CD4-positive, alpha-beta T cell (primary cell): ENCODE results near the gene BET1L. TPM values are rescaled to one million over a fixed set of nuclear protein-coding genes. Genes with fewer than 3 reads are reported as not detected.

Source experiments
- ATAC-seq: fragments of 200-7000 bp; cut with Tn5 transposase; one replicate; pipeline ENCODE4 v1.10.0; 2022; ENCODE audit warnings: mild to moderate bottlenecking; ENCODE audit not compliant: poor library complexity
- CTCF ChIA-PET: fragments of 350-600 bp; sonication (Branson Sonifier 250); formaldehyde crosslinking; loops from one replicate; lab custom pipeline; 2021; ENCODE audit warnings: antibody characterized with exemption, inconsistent platforms; lab: Charles Lee
- POLR2A ChIA-PET: fragments of 350-600 bp; sonication (Branson Sonifier 250); formaldehyde crosslinking; loops from one replicate; lab custom pipeline; 2021; ENCODE audit warnings: antibody characterized with exemption, inconsistent platforms; lab: Charles Lee
- DNase-seq, 14 experiments: peaks; one replicate each; pipeline ENCODE4 v3.0.0-alpha.2; 2013 to 2020; ENCODE audit warnings: mixed read lengths in 2 of 14
- H3K27ac ChIP-seq, 2 donors: one replicate each; pipeline versions ENCODE4 v1.5.1 to v1.7.0; 2013; ENCODE audit warnings: low read length in 2 of 2, low read depth in 1 of 2, mild to moderate bottlenecking in 1 of 2
- H3K27me3 ChIP-seq, 2 experiments: 1 replicate in 1 of 2; 2 replicates in 1 of 2; pipeline versions ENCODE4 v1.6.1 to v1.7.0; 2013; ENCODE audit warnings: low read length in 2 of 2, control low read depth in 1 of 2, mild to moderate bottlenecking in 1 of 2, moderate library complexity in 1 of 2; ENCODE audit not compliant: insufficient read depth in 2 of 2, control insufficient read depth in 1 of 2
- H3K36me3 ChIP-seq: one replicate; pipeline ENCODE4 v1.6.1; 2013; ENCODE audit warnings: low read length, control low read depth; ENCODE audit not compliant: insufficient read depth
- H3K4me1 ChIP-seq: one replicate; pipeline ENCODE4 v1.6.1; 2013; ENCODE audit warnings: low read length, control low read depth; ENCODE audit not compliant: insufficient read depth
- H3K4me3 ChIP-seq: one replicate; pipeline ENCODE4 v1.5.1; 2013; ENCODE audit warnings: mild to moderate bottlenecking, low read length, moderate library complexity
- H3K9me3 ChIP-seq, 2 experiments: 1 replicate in 1 of 2; 2 replicates in 1 of 2; pipeline versions ENCODE4 v1.6.1 to v1.7.0; 2013; ENCODE audit warnings: low read length in 2 of 2, mild to moderate bottlenecking in 2 of 2, control low read depth in 1 of 2, moderate library complexity in 1 of 2; ENCODE audit not compliant: control insufficient read depth in 1 of 2, insufficient read depth in 1 of 2
- H3K27ac Mint-ChIP-seq: one replicate; pipeline ENCODE4 v1.8.0; 2020; ENCODE audit warnings: mixed read lengths
- H3K27me3 Mint-ChIP-seq: one replicate; pipeline ENCODE4 v1.8.0; 2021; ENCODE audit warnings: mixed read lengths
- H3K36me3 Mint-ChIP-seq: one replicate; pipeline ENCODE4 v1.8.0; 2021; ENCODE audit warnings: low read depth, mixed read lengths
- H3K4me1 Mint-ChIP-seq: one replicate; pipeline ENCODE4 v1.8.0; 2021; ENCODE audit warnings: low read depth, mixed read lengths
- H3K4me3 Mint-ChIP-seq: one replicate; pipeline ENCODE4 v1.8.0; 2020; ENCODE audit warnings: mild to moderate bottlenecking, mixed read lengths
- H3K9me3 Mint-ChIP-seq: one replicate; pipeline ENCODE4 v1.8.0; 2020; ENCODE audit warnings: mixed read lengths
- intact Hi-C, 2 experiments: fragments of 100-400 bp; cut with DNase I in 1 of 2; cut with micrococcal nuclease in 1 of 2; formaldehyde crosslinking; loops; one replicate each; pipeline versions ENCODE4 v1.15.1 to v1.9.0; 2023 to 2025; cut with DNase I, micrococcal nuclease
- total RNA-seq, 174 experiments: library from RNA in 2 of 174; stranded (reverse) in 2 of 174; gene quantifications; one replicate each; pipeline ENCODE4 v1.2.3 and lab custom pipeline; 2021 to 2026
- TF ChIP-seq, protein P1 (sequence below): fragments of 200-600 bp; IDR thresholded peaks from one replicate; pipeline ENCODE4 v1.8.0; 2022; ENCODE audit warnings: antibody characterized with exemption, mild to moderate bottlenecking

The BET1L gene
- total RNA-seq, 2 experiments from 2014 or later: 69.5 to 72.7 TPM

- Histone ChIP-seq H3K27ac (no peak overlapping the region), H3K9me3 (no peaks in the 10 kb centered on the region), H3K4me3 (no peak overlapping the region), H3K4me1 (peaks cover 6% of the 10 kb centered on the region), H3K27me3 (no peaks in the 10 kb centered on the region), H3K36me3 (peaks cover 45% of the 10 kb centered on the region)
- ChIA-PET CTCF (interaction anchor here (1.1 to 1.2 kb wide), 2 partner anchors 52 to 110 kb away, joined by 3 to 4 read pairs; no protein-coding TSS in a partner anchor), POLR2A (interaction anchor here (1.1 kb wide), 1 partner anchor 14 kb away, joined by 4 read pairs; no protein-coding TSS in a partner anchor)
- TF ChIP-seq, protein P1, sequence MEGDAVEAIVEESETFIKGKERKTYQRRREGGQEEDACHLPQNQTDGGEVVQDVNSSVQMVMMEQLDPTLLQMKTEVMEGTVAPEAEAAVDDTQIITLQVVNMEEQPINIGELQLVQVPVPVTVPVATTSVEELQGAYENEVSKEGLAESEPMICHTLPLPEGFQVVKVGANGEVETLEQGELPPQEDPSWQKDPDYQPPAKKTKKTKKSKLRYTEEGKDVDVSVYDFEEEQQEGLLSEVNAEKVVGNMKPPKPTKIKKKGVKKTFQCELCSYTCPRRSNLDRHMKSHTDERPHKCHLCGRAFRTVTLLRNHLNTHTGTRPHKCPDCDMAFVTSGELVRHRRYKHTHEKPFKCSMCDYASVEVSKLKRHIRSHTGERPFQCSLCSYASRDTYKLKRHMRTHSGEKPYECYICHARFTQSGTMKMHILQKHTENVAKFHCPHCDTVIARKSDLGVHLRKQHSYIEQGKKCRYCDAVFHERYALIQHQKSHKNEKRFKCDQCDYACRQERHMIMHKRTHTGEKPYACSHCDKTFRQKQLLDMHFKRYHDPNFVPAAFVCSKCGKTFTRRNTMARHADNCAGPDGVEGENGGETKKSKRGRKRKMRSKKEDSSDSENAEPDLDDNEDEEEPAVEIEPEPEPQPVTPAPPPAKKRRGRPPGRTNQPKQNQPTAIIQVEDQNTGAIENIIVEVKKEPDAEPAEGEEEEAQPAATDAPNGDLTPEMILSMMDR: no peak
- DNase-seq (no peak), ATAC-seq (no peak)
- intact Hi-C loops: loop anchor here (2.0 to 5.0 kb wide), 6 partner anchors 25 to 198 kb away; partner anchors contain the start of genes BET1L (in 1 of the 2), NLRP6 (in 1 of the 2), PGGHG (in 1 of the 2) and PTDSS2 (in 1 of the 2)
- Mint-ChIP-seq H3K9me3 (no peaks in the 10 kb centered on the region), H3K4me3 (no peak overlapping the region), H3K27ac (peak overlapping the region; percentile 67), H3K27me3 (no peaks in the 10 kb centered on the region), H3K4me1 (peaks cover 13% of the 10 kb centered on the region), H3K36me3 (peaks cover 52% of the 10 kb centered on the region)
Observed at GRCh38 chr11:253886-254270, 46.7 kb upstream of the BET1L start.

DNA sequence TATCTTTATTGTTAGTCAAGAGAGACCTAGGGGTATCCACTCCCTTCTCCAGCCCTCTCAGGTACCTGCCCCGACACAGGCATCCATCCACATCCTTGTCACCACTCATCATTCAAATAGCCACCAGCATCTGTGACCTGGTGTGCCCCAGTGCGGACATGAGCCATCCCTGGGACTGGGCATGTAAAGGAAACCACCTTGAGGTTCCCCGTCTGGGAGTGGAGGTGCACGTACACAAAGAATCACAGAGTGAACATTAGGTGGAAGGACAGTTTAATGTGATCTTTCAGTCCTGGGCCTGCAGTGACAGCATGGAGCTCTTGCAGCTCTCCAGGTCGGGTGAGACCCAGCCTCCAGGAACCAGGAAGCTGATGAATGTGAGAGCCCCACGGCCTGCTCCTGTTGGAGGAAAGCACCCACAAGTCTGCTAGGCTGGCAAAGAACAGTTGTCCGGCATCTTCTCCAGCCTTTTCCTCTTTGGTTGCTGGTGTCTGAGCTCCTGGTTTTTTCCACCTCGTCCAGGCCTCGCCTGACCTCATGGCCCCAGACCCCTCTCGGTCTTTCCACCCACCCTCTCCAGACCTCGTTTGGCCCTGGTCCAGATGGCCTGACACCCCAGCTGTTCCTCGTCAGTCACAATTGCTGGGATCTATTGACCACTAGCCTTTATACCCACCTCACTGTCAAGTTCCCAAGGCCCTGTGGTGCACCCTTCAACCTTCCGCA, 46.1 kb upstream of the BET1L start:
- Mint-ChIP-seq H3K27ac (no peak overlapping the region), H3K9me3 (no peaks in the 10 kb centered on the region), H3K27me3 (no peaks in the 10 kb centered on the region), H3K4me1 (peaks cover 13% of the 10 kb centered on the region), H3K36me3 (peaks cover 58% of the 10 kb centered on the region), H3K4me3 (no peak overlapping the region)
- no peak overlapping the region for H3K4me3 ChIP-seq
- ChIA-PET CTCF (interaction anchor here (1.1 to 3.5 kb wide), 2 partner anchors 53 to 110 kb away, joined by 3 to 31 read pairs; partner anchors contain the start of gene IFITM2), POLR2A (interaction anchor here (3.3 kb wide), 1 partner anchor 27 kb away, joined by 31 read pairs; the partner anchor contains the start of gene NLRP6)
- DNase-seq (no peak), ATAC-seq (no peak)
- no peak overlapping the region for H3K27ac ChIP-seq
- intact Hi-C loops: loop anchor here (2.0 to 5.0 kb wide), 6 partner anchors 25 to 199 kb away; partner anchors contain the start of genes BET1L (in 1 of the 2), NLRP6 (in 1 of the 2), PGGHG (in 1 of the 2) and PTDSS2 (in 1 of the 2)
- H3K36me3 ChIP-seq: peaks cover 51% of the 10 kb centered on the region
- no peaks in the 10 kb centered on the region for H3K27me3 ChIP-seq
- peaks cover 6% of the 10 kb centered on the region for H3K4me1 ChIP-seq
- H3K9me3 ChIP-seq: no peaks in the 10 kb centered on the region
- TF ChIP-seq, protein P1: no peak

GRCh38 chr11:252666-253065, 45.5 kb upstream of the BET1L start:
- CTCF ChIA-PET: interaction anchor here (3.5 kb wide), 1 partner anchor 53 kb away, joined by 31 read pairs; the partner anchor contains the start of gene IFITM2
- H3K4me1 Mint-ChIP-seq: peaks cover 13% of the 10 kb centered on the region
- Histone ChIP-seq H3K4me3 (no peak overlapping the region), H3K27me3 (no peaks in the 10 kb centered on the region), H3K4me1 (peaks cover 6% of the 10 kb centered on the region), H3K36me3 (peaks cover 57% of the 10 kb centered on the region), H3K9me3 (no peaks in the 10 kb centered on the region), H3K27ac (no peak overlapping the region)
- no peak for ATAC-seq
- TF ChIP-seq, protein P1: no peak
- no peak overlapping the region for H3K27ac Mint-ChIP-seq
- intact Hi-C loops: loop anchor here (2.0 to 5.0 kb wide), 6 partner anchors 26 to 200 kb away; partner anchors contain the start of genes BET1L (in 1 of the 2), NLRP6 (in 1 of the 2), PGGHG (in 1 of the 2) and PTDSS2 (in 1 of the 2)
- no peaks in the 10 kb centered on the region for H3K27me3 Mint-ChIP-seq
- no peak for DNase-seq
- H3K4me3 Mint-ChIP-seq: no peak overlapping the region
- POLR2A ChIA-PET: interaction anchor here (3.3 to 3.6 kb wide), 2 partner anchors 27 to 36 kb away, joined by 31 to 51 read pairs; partner anchors contain the start of genes NLRP6 and PGGHG
- peaks cover 64% of the 10 kb centered on the region for H3K36me3 Mint-ChIP-seq
- H3K9me3 Mint-ChIP-seq: no peaks in the 10 kb centered on the region
